Fibroblast of skin of right quadriceps (primary cell): ENCODE measurements around the gene WDR88.
"Not testable (repeated sequence)": the region's sequence is repeated elsewhere in the genome, so short reads cannot be mapped to it uniquely, and the experiment has no call there.

Experiments used
- DNase-seq: peaks from one replicate; pipeline ENCODE4 v3.0.0-alpha.2; 2013

Gene WDR88

GRCh38 chr19:33130433-33130832 is 1.5 kb upstream of the WDR88 start:
- no peak for DNase-seq

DNA sequence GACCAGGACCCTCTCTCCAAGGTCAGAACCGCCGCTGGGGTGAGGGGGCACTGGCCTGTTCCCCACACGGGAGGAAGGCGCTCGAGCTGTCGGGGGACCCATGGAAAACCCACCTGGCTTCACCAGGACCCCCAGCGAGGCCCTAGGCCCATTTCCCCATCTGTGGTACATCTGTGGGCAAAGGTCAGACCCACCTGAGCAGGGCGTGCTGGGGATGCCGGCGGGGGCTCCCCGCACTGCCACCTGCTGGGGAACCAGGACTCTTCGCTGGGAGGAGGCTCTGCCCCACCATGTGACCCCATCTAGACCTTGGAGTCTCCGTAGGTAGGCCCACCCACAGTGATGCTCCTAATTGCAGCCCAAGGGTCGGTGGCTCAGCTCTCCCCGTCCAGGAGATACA is 511 bp downstream of the WDR88 start:
- DNase-seq, result no peak

DNA sequence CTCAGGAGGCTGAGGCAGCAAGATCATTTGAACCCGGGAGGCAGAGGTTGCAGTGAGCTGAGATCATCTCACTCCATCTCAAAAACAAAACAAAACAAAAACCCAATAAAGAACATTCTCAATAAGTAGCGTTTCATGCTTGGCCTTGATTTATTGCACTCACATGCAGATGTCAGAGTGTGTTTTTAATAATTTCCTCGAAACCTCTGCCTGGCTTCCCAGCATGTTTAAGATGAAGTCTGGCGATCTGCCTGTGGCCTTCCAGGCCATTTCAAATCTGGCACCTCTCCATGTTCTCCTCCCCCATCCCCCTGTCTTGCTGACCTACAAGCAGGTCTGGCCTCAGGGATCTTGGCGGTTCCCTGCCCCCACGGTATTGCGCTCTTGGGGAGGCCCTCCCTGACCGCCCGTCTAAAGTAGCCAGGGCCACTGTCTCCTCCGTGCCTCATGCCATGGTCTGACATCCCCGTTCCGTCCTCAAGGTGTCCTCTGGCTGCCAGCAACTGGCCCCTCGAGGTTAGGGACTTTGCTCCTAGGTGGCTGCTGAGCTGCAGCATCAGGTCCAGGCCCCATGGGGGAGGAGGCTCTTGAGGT is 1.6 kb downstream of the WDR88 start:
- DNase-seq, result peak; percentile 28

DNA sequence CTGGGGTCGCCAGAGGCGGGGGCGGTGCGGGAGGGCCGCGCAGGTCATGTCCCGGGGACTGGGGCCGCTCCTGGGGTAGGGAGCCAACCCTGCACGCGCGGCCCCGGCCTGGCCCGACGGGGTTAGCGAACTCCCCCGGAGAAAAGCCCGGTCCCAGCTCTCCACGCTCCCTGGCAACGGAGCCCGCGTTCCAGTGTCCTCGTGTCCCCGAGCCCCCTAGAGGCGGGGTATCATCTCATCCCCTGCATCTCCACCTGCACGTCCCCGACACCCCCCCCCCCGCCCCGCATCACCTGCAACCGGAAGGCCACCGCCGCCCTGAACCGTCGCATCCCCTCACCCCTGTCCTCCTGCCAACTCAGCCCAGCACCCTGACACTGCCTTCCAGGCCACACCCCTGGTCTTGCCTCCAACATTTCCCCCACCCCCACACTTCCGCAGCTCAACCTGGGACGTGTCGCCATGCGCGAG is 2.7 kb downstream of the WDR88 start:
- DNase-seq, result no peak

GRCh38 chr19:33139165-33139564 is 7.3 kb downstream of the WDR88 start:
- DNase-seq, result no peak

- DNase-seq, result peak; percentile 39
Observed at GRCh38 chr19:33143897-33144405, 12.0 kb downstream of the WDR88 start.

DNA sequence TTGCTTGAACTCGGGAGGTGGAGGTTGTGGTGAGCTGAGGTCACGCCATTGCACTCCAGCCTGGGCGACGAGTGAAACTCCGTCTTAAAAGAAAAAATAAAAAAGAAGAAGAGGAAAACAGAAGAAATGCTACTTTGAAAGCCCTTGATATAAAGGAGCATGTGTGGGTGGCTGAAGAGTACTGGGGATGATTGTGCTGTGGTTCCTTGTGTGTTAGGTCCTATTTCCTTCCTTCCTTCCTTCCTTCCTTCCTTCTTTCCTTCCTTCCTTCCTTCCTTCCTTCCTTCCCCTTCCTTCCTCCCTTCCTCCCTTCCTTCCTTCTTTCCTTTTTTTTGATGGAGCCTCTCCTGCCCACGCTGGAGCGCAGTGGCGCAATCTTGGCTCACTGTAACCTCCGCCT is 14.3 kb downstream of the WDR88 start:
- no peak for DNase-seq

DNA sequence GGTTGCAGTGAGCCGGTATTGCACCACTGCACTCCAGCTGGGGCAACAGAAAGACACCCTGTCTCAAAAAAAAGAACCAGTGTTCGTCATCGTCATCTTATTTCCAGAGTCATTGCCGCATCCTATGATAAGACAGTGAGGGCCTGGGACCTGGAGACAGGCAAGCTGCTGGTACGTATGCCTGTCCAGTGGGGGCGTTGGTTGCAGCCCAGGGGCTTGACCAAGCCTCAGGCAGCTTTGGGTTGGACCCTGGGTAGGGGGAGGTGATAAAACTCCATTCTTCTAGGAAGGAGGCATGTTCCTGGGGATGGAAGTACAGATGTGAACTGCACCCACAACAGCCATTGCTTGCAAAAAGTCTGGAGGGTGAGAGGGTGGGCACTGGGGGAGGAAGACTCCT is 15.6 kb downstream of the WDR88 start:
- no peak for DNase-seq

DNA sequence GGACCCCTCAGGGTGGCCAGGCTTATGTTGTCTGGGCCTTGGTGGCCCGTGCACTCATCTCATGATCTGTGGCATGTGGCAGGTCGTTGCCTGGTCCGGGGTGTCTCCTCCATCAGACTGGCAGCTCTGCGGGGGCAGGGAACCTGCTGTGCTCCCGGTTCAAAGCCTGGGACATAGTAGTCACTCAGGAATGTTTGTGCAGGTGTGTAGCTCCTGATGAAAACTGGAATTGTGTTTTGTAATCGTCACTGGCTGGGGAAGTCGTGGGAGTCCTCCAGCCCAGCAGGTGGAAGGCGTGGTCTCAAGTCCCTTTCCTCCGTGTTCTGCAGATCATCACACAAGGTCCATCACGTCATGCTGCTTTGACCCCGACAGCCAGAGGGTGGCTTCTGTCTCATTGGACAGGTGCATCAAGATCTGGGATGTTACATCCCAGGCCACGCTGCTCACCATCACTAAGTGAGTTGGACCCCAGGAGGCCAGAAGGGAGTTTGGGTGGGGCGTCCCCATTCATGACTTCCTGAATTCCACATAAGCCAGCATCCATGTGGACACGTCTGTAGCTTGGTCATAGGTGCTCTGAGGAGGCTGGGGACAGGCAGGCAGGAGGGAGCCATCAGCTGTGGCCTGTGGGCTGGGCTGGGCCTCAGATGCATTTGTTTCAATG is 19.1 kb downstream of the WDR88 start:
- DNase-seq, result no peak

DNA sequence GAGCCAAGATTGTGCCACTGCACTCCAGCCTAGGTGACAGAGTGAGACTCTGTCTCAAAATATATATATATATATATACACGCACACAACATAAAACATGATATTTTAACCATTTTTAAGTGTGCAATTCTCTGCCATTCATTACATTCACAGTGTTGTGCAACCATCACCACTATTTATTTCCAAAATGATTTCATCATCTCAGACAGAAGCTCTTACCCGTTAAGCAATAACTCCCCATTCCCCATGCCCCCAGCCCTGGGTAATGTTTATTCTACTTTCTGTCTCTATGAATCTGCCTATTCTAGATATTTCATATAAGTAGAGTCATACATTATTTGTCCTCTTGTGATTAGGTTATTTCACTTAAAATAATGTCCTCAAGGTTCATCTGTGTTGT is 20.3 kb downstream of the WDR88 start:
- no peak for DNase-seq

GRCh38 chr19:33152625-33153024 is 20.7 kb downstream of the WDR88 start:
- DNase-seq, result not testable (repeated sequence)

GRCh38 chr19:33154313-33154712 is 22.4 kb downstream of the WDR88 start:
- not testable (repeated sequence) for DNase-seq

- peak; percentile 61 for DNase-seq
Observed at GRCh38 chr19:33156334-33156733, 24.4 kb downstream of the WDR88 start.

- DNase-seq, result no peak
Observed at GRCh38 chr19:33157906-33158305, 26.0 kb downstream of the WDR88 start.

DNA sequence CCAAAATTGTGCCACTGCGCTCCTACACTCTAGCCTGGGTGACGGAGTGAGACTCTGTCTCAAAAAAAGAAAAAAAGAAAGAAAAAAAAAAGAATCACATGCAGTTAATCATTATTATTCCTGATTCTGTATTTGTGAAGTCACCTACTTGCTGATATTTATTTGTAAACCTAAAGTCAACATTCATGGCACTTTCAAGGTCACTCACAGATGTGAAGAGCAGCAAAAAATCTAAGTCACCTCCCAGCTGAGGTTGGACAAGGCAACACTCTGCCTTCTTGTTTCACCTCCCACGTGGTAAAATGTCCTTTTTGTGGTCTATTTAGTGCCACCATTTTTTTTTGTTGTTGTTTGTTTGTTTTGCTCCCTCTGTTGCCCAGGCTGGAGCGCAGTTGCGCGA is 26.5 kb downstream of the WDR88 start:
- no peak for DNase-seq

GRCh38 chr19:33159149-33159548 is 27.2 kb downstream of the WDR88 start:
- DNase-seq, result no peak

DNA sequence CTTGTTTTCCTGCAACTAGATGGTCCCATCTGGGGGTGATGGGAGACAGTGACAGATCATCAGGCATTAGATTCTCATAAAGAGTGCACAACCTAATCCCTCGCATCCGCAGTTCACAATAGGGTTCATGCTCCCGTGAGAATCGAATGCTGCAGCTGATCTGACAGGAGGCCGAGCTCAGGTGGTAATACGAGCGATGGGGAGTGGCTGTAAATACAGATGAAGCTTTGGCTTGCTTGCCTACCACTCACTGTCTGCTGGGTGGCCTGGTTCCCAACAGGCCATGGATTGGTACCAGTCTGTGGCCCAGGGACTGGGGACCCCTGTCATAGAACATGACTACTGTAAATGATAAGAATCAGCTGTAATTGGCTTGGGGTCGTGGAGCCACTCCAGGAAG is 28.0 kb downstream of the WDR88 start:
- no peak for DNase-seq

- DNase-seq, result no peak
Observed at GRCh38 chr19:33161201-33161600, 29.3 kb downstream of the WDR88 start.

GRCh38 chr19:33163481-33163880 is 31.6 kb downstream of the WDR88 start:
- no peak for DNase-seq

DNA sequence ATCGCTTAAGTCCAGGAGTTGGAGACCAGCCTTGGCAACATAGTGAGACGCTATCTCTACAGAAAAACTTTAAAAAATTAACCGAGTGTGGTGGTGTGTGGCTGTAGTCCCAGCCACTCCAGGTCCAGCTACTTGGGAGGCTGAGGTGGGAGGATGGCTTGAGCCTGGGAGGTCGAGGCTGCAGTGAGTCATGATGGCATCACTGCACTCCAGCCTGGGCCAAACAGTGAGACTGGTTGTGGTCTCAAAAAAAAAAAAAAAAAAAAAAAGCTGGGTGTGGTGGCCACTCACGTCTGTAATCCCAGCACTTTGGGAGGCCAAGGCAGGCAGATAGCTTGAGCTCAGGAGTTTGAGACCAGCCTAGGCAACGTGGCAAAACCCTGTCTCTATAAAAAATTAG is 34.1 kb downstream of the WDR88 start:
- not testable (repeated sequence) for DNase-seq

DNA sequence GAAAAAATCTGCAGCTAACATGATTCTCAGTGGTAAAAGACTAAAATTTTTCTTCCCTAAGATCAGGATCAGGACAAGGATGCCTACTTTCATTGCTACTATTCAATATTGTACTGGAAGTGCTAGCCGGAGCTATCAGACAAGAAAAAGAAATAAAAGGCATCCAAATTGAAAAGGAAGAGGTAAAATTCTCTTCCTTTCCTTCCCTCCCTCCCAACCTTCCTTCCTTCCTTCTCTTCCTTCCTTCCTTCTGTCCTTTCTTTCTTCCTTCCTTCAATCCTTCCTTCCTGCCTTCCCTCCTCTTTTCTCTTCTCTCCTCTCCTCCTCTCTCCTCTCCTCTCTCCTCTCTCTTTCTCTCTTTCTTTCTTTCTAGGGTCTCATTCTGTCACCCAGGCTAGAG is 35.5 kb downstream of the WDR88 start:
- no peak for DNase-seq

DNA sequence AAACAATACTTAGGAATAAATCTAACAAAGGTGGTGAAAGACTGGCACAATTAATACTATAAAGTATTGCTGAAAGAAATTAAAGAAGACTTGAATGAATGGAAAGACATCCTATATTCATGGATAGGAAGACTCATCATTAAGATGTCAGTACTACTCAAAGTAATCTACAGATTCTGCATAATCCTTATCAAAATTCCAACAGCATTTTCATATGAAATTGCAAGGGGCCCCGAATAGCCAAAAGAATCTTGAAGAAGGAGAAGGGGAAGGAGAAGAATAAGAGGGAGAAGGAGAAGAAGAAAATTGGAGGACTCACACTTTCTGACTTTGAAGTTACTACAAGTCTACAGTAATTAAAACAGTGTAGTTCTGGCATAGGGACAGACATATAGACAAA is 36.6 kb downstream of the WDR88 start:
- DNase-seq, result no peak

DNA sequence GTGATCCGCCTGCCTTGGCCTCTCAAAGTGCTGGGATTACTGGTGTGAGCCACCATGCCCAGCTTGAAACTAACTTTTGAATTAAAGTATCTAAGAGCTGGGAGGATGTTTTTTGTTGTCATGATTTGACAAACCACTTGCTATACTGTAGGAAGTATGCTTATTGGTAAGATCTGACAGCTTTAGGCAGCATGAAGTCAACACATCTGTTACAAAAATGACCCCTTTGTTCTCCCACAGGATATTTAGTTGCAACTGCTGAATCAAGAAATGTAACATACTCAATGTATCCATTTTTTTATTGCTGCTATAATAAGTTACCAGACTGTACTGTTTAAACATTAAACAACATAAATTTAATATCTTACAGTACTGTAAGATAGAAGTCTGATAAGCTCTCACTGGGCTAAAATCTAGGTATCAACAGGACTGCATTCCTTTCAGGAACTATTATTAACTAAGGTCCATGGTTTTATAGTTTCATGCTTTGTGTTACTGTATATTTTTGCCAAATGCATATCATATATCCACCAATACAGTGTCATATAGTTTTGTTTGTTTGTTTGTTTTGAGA is 39.4 kb downstream of the WDR88 start:
- DNase-seq, result no peak

DNA sequence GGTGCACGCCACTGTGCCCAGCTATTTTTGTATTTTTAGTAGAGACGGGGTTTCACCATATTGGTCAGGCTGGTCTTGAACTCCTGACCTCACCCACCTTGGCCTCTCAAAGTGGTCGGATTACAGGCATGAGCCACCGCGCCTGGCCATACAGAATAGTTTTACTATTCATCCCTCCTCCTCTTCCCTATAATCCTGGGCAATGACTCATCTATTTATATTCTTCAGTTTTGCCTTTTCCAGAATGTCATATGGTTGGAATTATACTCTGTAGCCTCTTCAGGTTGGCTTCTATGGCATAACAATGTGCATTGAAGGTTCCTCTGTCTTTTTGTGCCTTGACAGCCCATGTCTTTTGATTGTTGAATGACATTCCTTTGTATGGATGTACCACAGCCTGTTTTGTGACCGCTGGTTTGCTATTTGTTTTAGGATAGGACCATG is 40.0 kb downstream of the WDR88 start:
- peak; percentile 71 for DNase-seq
